Measurements from ENCODE around the gene LPAR5. TPM values are rescaled to one million over a fixed set of nuclear protein-coding genes. Genes with fewer than 3 reads are reported as not detected.

LPAR5 gene
- total RNA-seq, 1 experiment from 2014 or later: 0.22 TPM

- no peak overlapping the region for H3K4me2 ChIP-seq (ENCODE audit: insufficient read depth, insufficient read length, low read length)
- no peak overlapping the region for H2BK120ac ChIP-seq (ENCODE audit: low read depth, low read length, poor library complexity, severe bottlenecking)
- H2BK5ac ChIP-seq (ENCODE audit: insufficient read length, low read length): no peak overlapping the region
- no peak overlapping the region for H3K27ac ChIP-seq (ENCODE audit: insufficient read length, low read depth, low read length)
- Mint-ChIP-seq H3K4me1 (peaks cover 8 to 9% of the 10 kb centered on the region in 2 experiments), H3K27me3 (ENCODE audit: low read depth) (peaks cover 1% of the 10 kb centered on the region; the same call in 1 of the 2 replicates), H3K27ac (0 out of 7 replicates have a peak overlapping the region, but pooled peaks of 1 of the 3 experiments have one; percentile 11), H3K9me3 (no peaks in the 10 kb centered on the region), H3K36me3 (ENCODE audit: insufficient read depth in 1 of 3, low read depth in 3 of 3) (peaks cover 52 to 89% (median 71%) of the 10 kb centered on the region in 3 experiments), H3K4me3 (no peak overlapping the region)
- H2BK15ac ChIP-seq (ENCODE audit: low read depth, low read length): no peak overlapping the region
- TF ChIP-seq CTCF (conservative IDR thresholded peaks at IDR 0.05): no peak
- no peak overlapping the region for H3T11ph ChIP-seq (ENCODE audit: low read length)
- no CpG with 5 or more reads among the region's 8 CpGs for WGBS (ENCODE audit: extremely low coverage, insufficient read length, low lambda C conversion rate)
- no peak overlapping the region for H2BK12ac ChIP-seq (ENCODE audit: insufficient read length, low read depth, low read length)
- DNase-seq: no peak
- H4K8ac ChIP-seq (replicated peaks; ENCODE audit: insufficient read length, low read depth, low read length): no peak overlapping the region
- H3K9me3 ChIP-seq (ENCODE audit: control insufficient read depth, low read depth, low read length): no peaks in the 10 kb centered on the region
- no peak overlapping the region for H3K4ac ChIP-seq (ENCODE audit: low read depth, low read length)
- H2AK5ac ChIP-seq (ENCODE audit: insufficient read length, low read length): no peak overlapping the region
- no peaks in the 10 kb centered on the region for H3K79me1 ChIP-seq (ENCODE audit: insufficient read depth, low read depth, low read length, poor library complexity, severe bottlenecking)
- H4K91ac ChIP-seq (ENCODE audit: insufficient read length, low read depth, low read length): no peak overlapping the region
- H3K56ac ChIP-seq (ENCODE audit: insufficient read length, low read depth, low read length): no peak overlapping the region
- no peak overlapping the region for H3K14ac ChIP-seq (ENCODE audit: insufficient read depth, low read length)
- H3K4me1 ChIP-seq (ENCODE audit: insufficient read depth, low read length): no peaks in the 10 kb centered on the region
- no peaks in the 10 kb centered on the region for H3K27me3 ChIP-seq (ENCODE audit: insufficient read depth, low read length)
- no peaks in the 10 kb centered on the region for H4K20me1 ChIP-seq (ENCODE audit: control insufficient read depth, insufficient read depth, insufficient read length)
- H3K9ac ChIP-seq (ENCODE audit: extremely low read depth, insufficient read length, low read length): no peak overlapping the region
- no peak overlapping the region for H2BK20ac ChIP-seq (ENCODE audit: low read depth, low read length, poor library complexity, severe bottlenecking)
- H4K5ac ChIP-seq (ENCODE audit: insufficient read length, low read depth, low read length): no peak overlapping the region
- H3K18ac ChIP-seq (ENCODE audit: insufficient read length, low read depth, low read length): no peak overlapping the region
- no peak overlapping the region for H2AFZ ChIP-seq (ENCODE audit: low read length)
- no peaks in the 10 kb centered on the region for H3K79me2 ChIP-seq (ENCODE audit: insufficient read depth, low read length)
- no peaks in the 10 kb centered on the region for H3K23me2 ChIP-seq (ENCODE audit: insufficient read length, low read depth, low read length, poor library complexity, severe bottlenecking)
- no peak overlapping the region for H3K23ac ChIP-seq (ENCODE audit: insufficient read length, low read depth, low read length)
Measured at GRCh38 chr12:6573001-6573400, 62.8 kb downstream of the LPAR5 start.

All from H9 (cell line).